IMR-90 (cell line): ENCODE results near the gene CHST3.
"Not testable (repeated sequence)": the region's sequence is repeated elsewhere in the genome, so short reads cannot be mapped to it uniquely, and the experiment has no call there.

Experiments
- BHLHE40 ChIP-seq: fragments of 150-350 bp; IDR thresholded peaks from 2 replicates; pipeline ENCODE4 v1.6.1; 2016; ENCODE audit warnings: mild to moderate bottlenecking, low read depth, low read length
- MAZ ChIP-seq: IDR thresholded peaks from 2 replicates; pipeline ENCODE4 v1.6.1; 2012; ENCODE audit warnings: low read depth, mild to moderate bottlenecking, low read length, improper control_type of control experiment, moderate library complexity, borderline replicate concordance
- POLR2A ChIP-seq: IDR thresholded peaks from 2 replicates; pipeline ENCODE4 v1.6.1; 2012; ENCODE audit warnings: mild to moderate bottlenecking, low read depth, low read length
- RAD21 ChIP-seq: IDR thresholded peaks from 2 replicates; pipeline ENCODE4 v1.6.1; 2012; ENCODE audit warnings: low read length, improper control_type of control experiment
- SMC3 ChIP-seq: fragments of 150-350 bp; IDR thresholded peaks from 2 replicates; pipeline ENCODE4 v1.6.1; 2016; ENCODE audit warnings: low read depth, mild to moderate bottlenecking, antibody characterized with exemption, low read length, moderate library complexity
- TF ChIP-seq, protein P1 (sequence below): conservative IDR thresholded peaks from 2 replicates; pipeline ENCODE4 v1.5.1; 2012; ENCODE audit warnings: mild to moderate bottlenecking, low read depth, low read length, improper control_type of control experiment

DNA sequence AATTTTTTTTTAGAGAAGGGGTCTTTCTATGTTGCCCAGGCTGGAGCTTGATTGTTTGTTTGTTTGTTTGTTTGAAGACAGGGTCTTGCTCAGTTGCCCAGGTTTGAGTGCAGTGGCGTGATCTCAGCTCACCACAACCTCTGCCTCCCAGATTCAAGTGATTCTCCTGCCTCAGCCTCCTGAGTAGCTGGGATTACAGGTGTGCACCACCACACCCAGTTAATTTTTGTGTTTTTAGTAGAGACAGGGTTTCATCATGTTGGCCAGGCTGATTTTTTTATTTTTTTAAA lies 13.4 kb downstream of the CHST3 start:
- TF ChIP-seq BHLHE40, SMC3, MAZ, RAD21, POLR2A: not testable (repeated sequence)
- TF ChIP-seq, protein P1, sequence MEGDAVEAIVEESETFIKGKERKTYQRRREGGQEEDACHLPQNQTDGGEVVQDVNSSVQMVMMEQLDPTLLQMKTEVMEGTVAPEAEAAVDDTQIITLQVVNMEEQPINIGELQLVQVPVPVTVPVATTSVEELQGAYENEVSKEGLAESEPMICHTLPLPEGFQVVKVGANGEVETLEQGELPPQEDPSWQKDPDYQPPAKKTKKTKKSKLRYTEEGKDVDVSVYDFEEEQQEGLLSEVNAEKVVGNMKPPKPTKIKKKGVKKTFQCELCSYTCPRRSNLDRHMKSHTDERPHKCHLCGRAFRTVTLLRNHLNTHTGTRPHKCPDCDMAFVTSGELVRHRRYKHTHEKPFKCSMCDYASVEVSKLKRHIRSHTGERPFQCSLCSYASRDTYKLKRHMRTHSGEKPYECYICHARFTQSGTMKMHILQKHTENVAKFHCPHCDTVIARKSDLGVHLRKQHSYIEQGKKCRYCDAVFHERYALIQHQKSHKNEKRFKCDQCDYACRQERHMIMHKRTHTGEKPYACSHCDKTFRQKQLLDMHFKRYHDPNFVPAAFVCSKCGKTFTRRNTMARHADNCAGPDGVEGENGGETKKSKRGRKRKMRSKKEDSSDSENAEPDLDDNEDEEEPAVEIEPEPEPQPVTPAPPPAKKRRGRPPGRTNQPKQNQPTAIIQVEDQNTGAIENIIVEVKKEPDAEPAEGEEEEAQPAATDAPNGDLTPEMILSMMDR: not testable (repeated sequence)
